HG02981 (cell line): ENCODE results near the gene ARID1B.

Experiments used
- ATAC-seq: cut with Tn5 transposase; IDR thresholded peaks from one replicate; pipeline ENCODE4 v1.9.1; 2021; ENCODE audit warnings: mild to moderate bottlenecking, moderate library complexity; ENCODE audit not compliant: unreplicated experiment

ARID1B gene

DNA sequence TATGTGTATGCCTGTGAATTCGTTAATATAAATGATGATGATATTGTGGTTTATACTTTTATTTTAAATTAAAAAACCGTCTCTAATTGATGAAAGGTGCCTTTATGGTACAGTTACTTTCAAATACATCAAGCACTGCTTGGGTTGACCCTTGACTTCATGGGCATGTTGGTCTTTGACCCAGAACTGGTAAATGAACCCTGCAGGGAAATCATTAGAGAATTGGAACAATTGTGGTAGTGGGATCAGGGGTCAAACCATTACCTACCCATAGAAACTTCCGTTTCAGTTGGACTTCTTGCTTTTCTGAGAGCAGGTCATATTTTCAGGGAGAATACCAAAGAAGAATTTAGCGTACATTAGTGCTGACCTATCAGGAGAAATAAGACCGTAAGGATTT is 288.2 kb downstream of the ARID1B start:
- ATAC-seq, result no peak

DNA sequence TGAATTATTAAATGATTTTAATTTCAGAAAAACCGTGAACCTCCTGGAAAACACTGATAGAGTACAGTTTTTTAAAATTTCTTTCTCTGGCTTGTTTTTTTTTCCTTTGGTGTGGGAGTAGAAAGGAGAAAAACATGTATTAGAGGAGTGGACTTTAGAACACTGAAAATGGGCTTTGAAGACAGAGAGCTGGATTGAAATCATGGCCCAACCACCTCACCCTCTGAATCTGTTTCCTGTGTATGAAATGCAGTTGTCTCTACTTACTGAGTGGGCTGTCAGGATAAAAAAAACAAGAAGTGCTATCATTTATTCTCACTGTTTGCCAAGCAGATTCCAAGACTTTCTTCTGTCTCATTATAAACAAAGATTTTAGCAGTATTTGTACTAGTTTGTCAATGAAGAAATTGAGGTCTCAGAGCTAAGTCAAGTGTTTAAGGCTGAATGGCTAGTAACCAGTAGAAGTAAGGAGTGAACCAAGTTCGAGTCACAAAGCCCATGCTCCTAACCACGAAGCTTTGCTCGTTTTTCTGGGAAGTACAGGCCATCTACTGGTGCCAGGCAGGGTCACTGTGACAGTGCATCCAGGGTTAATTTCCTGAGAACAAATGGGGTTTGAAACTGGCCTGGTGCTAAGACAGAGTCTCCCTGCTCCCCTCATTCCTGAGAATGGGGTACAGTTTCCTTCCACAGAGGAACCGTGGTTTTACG is 289.8 kb downstream of the ARID1B start:
- no peak for ATAC-seq

DNA sequence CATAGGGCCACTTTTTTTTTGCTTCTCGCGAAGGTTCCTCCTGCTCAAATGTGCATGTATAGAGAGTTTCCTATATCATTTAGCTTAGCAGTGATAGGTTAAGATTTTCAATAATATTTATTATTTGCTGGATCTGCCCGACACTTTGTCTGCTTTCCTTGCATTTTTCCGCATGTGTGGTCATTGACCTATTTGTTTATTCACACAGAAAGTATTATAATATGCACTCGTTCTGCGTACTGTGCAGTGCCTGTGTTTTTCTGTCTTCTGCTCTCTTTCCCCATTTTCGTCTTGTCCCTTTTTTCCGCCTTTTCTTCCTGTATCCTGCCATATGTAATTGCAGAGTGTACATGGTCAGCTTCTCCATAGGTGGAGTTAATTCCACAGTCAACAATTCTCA is 290.3 kb downstream of the ARID1B start:
- no peak for ATAC-seq

DNA sequence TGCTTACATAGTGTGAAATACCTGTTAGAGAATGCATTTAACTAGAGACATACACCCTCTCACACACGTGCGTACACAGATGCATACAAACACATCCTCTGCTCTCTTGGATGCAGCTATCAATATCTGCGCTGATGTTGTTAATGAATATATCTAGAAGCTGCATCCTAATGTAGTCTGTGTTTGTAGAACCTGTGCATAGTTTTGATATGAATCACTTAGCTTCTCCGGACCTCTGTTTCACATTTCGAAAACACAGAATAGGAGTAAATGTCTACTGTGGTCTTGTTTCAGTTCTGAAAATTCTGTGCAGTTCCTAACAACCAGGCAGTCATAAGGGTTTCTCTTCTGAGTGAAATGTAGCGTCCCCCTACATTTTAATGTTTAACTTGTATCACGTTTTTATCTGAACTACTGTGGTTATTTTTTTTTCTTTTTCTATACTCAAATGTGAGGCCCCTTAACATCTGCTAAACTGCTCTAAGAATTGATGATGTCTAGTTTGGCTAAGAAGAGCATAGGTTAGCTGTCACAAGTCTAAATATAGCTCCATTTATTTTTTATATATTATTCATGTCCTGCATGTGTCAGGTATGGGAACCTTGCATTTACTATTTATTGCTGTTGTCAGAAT is 291.6 kb downstream of the ARID1B start:
- peak; percentile 98 for ATAC-seq

DNA sequence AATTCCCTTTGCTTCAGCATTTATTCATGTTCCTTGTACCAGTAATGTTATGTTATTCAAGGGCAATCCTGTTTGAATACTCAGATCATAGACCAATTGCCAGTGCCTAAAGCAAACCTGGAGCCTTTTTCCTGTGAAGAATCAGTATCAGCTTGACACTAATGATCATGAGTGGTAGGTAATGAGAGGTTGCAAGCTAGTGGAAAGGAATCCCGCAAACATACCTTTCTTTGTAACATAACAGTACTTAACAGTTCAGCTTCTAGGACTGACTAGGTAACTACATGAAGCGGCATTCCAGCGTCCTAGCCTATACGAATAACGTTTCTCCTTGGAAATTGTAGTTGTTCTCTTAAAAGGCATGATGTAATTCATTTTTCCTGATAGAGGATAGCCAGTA is 292.4 kb downstream of the ARID1B start:
- ATAC-seq, result no peak

DNA sequence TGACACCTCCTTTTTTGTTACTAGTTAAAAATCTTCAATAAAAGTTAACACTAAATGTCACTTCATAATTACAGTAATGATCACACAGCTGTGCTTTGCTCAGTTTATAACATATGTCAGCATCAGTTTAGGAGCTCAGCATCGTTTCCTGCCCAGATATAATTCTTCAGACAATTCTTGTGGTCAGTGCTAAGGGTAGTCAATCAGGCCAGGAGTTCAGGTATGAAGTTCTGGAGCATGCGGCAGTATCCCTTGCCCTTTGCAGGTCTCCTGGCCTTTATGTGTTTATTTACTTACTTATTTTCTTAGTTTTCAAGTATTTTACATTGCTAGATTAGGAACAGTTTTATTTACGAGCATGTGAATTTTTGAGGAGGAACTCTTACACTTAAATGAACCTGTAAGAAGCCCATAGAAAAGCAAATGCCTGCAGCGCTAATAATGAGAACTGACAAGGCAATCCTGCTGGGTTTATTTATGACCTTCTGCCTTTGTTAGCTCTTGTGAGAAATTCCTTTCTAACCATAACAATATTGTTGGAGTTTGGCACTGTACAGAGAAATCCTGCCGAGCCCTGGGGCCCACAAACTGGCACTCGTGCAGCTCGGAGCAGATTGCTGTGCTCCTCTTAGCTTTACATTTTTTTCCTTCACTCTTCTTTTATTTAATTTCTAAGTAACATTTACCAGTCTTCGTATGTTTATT is 293.4 kb downstream of the ARID1B start:
- no peak for ATAC-seq

DNA sequence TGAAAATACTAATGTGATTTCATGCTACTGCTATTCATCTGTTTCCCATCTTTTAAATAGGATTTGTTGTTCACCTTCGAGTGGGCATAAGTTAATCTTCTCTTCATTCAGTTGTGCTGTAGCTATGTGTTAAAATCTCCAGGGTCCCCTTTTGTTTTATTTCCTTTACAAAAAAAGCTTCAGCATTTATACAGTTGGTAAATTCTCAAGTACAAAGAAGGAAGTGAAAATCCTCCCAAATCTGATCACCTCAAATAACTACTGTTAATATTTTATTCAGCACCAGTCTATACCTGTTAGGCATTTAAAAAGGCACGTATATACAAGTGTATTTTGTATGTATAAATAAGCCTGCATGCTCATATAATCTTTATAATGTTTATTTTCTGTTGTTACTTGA is 294.9 kb downstream of the ARID1B start:
- ATAC-seq, result no peak

DNA sequence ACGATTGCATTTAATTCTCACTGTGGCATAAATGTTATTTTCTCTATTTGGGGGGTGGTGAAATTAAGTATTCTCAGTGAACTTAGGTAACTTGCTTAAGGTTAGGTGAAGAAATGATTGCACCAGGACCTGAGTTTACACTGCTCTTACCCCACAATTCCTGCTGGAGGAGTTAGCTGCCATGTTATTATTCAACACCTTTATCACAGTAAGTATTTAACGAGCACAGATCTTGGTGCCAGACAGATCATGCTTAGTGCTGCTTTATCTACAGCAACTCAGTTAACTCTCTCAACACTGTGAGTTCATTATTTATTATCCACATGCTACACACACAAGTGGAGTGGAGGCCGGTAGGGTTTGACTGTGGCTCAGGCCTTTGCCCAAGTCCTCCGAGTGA is 296.4 kb downstream of the ARID1B start:
- no peak for ATAC-seq

DNA sequence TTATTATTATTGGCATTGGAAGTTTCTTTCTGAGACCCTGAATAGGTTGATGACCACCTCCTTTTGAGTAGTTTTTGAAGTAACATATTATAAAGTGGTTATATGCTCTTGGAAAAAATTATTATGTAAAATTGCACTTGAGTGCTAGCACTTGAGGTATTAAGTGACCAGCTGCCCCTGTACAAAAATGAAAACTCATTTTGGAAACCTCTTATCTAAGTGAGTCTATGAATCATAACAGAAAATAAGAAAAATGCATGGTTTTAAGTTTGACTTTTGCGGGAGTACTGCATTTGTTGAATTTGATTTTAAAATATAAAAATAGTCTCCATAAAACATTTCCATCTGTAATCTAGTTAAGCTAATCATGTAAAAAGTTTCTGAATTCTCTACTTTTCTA is 297.8 kb downstream of the ARID1B start:
- no peak for ATAC-seq

DNA sequence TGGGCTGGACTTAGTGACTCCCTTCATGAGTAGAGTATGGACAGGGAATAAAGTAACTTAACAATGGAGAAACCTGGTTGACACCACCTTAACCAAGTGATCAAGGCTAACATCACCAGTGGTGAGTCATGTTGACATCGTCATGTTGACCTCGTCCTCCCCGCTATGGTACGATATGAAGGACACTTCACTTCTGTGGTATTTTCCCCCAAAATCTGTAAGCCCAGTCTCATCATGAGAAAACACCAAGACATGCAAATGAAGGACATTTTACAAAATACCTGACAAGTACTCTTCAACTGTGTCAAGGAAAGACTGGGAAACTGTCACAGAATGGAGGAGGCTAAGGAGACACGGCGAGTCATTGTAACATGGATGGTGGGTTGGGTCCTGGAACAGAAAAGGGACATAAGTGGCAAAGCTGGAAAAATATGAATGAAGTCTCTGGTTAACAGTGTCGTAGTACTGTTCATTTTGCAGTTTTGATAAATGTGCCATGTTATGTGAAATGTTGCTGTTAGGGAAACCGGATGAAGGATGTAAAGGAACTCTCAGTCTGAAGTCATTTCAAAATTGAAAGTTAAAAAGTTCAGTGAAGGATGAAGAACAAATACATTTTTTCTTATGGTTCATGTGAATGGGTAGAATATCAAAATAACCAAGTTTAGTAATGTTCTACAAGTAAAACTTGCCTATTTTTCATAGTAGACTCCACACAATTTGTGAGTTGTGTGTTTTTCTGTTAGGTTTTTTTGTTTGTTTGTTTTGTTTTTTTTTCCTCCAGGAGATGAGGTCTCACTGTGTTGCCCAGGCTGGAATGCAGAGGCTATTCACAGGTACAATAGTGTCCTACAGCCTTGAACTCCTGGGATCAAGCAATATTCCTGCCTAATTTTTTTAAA is 298.6 kb downstream of the ARID1B start:
- ATAC-seq, result peak; percentile 89

DNA sequence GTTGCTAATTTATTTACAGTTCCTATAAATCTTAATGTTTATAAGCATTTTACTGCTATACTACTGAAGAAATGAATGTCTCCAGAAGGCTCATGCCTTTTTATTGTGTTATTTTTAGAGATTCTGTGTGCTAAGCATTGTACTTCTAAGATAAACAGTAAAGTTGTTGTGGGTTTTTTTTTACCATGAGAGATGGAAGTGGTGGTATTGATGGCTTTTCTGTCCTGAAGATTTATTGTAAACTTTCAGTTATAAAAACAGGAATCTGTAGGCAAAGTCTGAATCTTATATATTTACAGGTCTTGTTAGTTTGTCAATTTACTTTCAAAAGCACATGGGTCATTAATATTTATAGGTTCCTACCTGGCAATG is 299.3 kb downstream of the ARID1B start:
- no peak for ATAC-seq

DNA sequence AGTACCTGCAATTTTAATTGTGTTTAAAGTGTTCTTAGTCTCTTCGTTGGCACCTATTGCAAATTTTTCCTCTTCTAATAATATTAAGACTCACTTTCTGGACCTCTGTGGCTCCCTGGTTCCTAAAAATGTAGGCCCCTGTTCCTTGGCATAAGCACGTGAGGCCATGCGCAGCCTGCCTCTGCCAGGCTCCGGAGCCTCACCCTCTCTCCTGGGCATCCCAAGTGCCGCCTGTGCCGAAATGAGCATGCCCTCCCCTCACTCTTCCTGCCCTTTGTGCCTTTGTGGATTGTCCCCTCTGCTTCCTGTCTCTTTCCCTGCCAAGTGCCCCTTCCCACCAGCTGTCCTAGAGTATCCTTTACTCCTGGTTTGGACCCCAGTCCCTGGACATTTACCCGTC is 300.1 kb downstream of the ARID1B start:
- ATAC-seq, result no peak

DNA sequence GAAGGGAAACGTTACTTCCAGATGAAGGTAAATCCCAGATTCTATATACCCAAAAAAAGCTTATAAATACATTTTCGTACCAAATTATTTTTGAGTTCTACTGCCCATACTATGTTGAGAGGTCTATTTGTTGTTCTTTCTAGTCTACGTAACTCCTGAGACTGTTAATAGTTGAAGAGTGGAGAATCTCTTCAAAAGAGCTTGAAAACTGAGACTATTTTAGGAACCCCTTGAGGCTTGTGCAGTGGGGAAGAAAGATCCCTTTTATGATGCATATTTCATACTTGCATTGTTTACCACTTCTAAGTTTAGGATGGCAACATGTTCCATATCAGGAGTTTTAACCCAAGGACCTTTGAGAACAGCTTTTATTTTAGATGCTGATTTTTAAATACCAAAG is 301.1 kb downstream of the ARID1B start:
- no peak for ATAC-seq

DNA sequence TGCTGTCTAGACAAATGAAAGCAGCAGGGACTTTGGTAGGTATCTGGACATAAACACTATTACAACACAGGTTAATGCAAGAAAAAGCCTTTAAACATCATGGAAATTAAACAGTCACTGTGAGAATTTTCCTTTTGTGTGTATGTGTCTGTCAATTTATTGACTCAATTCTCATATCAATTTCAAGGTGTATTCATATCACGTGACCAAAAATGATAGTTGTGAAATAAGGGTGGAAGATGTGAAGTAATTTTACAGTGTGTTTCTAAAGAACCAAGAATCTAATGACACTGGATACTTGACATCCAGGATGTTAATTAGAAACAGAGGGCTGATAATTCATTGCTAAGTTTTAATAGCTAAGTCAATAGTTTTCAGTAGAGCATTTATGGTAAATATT is 302.1 kb downstream of the ARID1B start:
- no peak for ATAC-seq

DNA sequence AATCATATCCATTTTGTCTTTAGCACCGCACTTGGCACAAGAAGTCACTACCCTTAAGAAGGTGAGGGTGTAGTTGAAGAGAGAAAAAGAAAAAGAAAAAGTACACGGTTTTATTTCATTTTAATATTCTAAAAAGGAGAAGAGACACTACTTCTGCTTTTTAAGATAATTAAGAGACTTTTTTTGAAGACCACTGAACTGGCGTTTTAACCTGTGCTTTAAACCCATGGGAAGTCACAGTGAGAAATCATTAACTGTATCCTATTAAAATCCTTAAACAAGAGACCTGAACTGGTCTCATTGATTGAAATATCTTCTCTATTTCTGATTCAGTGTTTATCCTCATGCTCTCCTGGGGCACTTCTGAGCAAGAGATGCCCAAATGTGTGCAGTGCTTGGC is 302.6 kb downstream of the ARID1B start:
- no peak for ATAC-seq

DNA sequence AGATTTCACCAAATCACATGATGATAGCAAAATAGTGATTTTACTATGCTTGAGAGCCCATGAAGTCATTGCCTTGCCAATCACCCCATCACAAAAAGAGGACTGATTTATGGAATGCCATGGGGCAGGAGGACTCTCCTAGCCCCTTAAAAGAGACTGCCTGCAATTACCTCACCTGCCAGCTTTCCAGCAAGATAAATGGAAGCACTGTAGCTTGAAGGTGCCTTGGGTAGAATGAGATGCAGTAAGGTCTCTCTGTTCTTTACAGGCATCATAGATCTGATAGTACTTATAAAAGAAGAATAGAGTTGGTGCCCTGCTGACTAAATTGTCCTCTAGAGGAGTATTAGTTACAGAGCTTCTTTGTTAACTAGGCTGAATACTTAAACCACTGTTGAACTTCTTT is 303.8 kb downstream of the ARID1B start:
- no peak for ATAC-seq

DNA sequence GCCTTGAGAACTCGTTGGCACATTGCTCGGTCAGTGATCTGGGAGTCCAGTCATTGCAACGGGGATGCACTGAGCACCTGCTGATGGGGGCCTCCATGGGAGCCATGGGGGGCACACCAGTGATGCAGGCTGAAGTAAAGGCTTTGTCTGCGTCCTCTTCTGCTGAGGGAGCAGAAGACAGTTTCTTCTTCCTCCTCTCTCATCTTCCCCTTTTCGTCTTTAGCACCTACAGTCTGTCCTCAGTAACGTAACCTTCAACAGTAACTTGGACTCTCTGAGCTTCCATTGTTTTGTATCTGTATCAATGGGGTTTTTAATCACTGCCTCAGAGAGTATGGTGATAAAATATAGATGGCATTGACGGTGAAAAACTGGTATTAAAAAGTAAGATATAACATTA is 306.2 kb downstream of the ARID1B start:
- no peak for ATAC-seq

DNA sequence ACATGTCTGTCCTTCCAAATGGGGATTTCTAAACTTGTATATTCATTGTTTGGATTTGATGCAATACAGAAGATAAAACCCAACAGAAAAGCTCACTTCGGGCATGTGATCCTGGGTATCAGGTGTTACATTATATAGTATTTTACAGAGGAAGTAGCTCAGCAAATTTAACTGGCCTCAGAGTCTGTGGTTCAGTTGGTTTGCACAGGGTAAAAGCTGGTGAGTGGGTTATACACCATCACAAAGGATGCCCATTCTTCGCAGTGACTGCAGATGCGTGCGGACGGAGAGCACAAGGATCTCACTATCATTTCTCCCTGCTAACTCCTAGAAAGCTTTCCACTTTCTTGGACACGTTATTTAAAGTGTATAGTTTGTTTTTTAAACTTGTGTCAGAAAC is 309.5 kb downstream of the ARID1B start:
- ATAC-seq, result no peak

DNA sequence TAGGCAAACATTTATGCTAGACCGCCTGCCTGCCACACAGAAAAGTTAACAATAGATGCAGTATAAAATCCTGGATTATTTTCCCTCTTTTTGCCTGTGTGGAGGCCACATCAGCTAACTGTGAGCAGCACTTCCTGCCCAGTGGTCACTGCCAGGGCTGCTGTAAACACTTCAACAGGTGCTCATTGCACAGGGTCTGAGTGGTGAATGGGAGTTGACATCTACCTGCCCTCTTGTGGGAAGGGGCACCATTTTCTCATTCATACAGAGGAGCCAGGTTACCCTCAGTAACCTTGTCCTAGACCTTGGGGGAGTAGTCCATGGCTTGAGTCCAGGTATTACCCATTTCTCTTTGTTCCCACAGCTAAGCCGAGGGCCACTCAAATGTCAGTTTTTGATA is 310.8 kb downstream of the ARID1B start:
- ATAC-seq, result no peak

DNA sequence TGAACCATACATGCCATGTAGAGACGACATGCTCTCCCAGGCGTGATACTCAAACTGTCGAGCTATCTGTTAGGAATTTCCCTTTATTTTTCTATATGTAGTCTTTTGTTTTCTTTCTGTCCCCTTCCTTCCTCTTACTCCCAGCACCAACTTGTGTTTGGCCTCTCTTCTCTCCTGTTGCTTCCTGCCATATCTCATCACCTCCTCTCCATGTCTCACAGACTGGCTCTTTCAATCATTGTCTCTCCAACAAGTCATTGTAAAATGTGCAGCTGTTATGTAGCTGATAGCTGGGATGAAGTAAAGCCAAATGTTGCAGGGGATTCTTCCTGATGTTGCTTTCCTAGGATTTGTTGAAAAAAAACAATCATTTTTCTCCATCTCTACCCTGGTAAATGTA is 311.7 kb downstream of the ARID1B start:
- ATAC-seq, result no peak

DNA sequence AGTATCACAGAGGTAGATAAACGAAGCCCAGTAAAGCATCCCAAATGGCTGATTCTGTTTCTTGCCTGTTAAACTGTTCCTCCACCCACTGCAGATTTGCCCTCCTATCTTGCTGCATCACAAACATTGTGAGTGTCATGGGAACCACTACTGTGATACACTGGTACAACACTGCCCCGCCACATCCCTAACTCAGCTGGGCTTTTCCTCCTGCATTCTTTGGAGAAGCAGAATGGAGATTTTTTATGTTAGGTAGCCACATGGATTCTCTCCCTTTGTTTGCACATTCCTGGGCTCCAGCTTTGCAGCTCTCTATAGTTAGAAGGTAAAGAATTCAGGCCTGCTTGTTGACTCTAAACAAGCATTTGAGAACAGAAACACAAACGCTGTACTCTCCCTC is 312.1 kb downstream of the ARID1B start:
- no peak for ATAC-seq
